Effector CD4-positive, alpha-beta T cell (primary cell): ENCODE data around the gene ZNF407.

Experiments
- DNase-seq: peaks from one replicate; pipeline ENCODE4 v3.0.0-alpha.2; 2020

Gene ZNF407

GRCh38 chr18:74630804-74631203 lies 33.1 kb downstream of the ZNF407 start:
- no peak for DNase-seq

- DNase-seq = no peak
Measured at GRCh38 chr18:74631212-74631611, 33.5 kb downstream of the ZNF407 start.

GRCh38 chr18:74631623-74632350 lies 34.1 kb downstream of the ZNF407 start:
- no peak for DNase-seq

- DNase-seq = no peak
Measured at GRCh38 chr18:74632351-74632679, 34.6 kb downstream of the ZNF407 start.

- no peak for DNase-seq
Measured at GRCh38 chr18:74632856-74633255, 35.2 kb downstream of the ZNF407 start.

- no peak for DNase-seq
Measured at GRCh38 chr18:74633652-74634352, 36.1 kb downstream of the ZNF407 start.

- DNase-seq = no peak
Measured at GRCh38 chr18:74635224-74635975, 37.7 kb downstream of the ZNF407 start.

- DNase-seq = no peak
Measured at GRCh38 chr18:74637070-74637469, 39.4 kb downstream of the ZNF407 start.

GRCh38 chr18:74638210-74638609 lies 40.5 kb downstream of the ZNF407 start:
- no peak for DNase-seq

GRCh38 chr18:74644713-74645112 lies 47.0 kb downstream of the ZNF407 start:
- no peak for DNase-seq

- DNase-seq = no peak
Measured at GRCh38 chr18:74645679-74646078, 48.0 kb downstream of the ZNF407 start.

GRCh38 chr18:74651327-74652128 lies 53.9 kb downstream of the ZNF407 start:
- no peak for DNase-seq

GRCh38 chr18:74652392-74652988 lies 54.8 kb downstream of the ZNF407 start:
- DNase-seq = no peak

GRCh38 chr18:74654638-74655037 lies 57.0 kb downstream of the ZNF407 start:
- no peak for DNase-seq

- no peak for DNase-seq
Measured at GRCh38 chr18:74661008-74661407, 63.3 kb downstream of the ZNF407 start.

- DNase-seq = no peak
Measured at GRCh38 chr18:74661691-74662090, 64.0 kb downstream of the ZNF407 start.

- no peak for DNase-seq
Measured at GRCh38 chr18:74662622-74663021, 65.0 kb downstream of the ZNF407 start.

- no peak for DNase-seq
Measured at GRCh38 chr18:74665346-74665745, 67.7 kb downstream of the ZNF407 start.

GRCh38 chr18:74665905-74666304 lies 68.2 kb downstream of the ZNF407 start:
- no peak for DNase-seq

- DNase-seq = no peak
Measured at GRCh38 chr18:74669136-74669798, 71.6 kb downstream of the ZNF407 start.

- no peak for DNase-seq
Measured at GRCh38 chr18:74672371-74672770, 74.7 kb downstream of the ZNF407 start.

- DNase-seq = no peak
Measured at GRCh38 chr18:74674487-74674886, 76.8 kb downstream of the ZNF407 start.
